Neural crest cell (in vitro differentiated cells): ENCODE data around the gene CLDN15. TPM values are rescaled to one million over a fixed set of nuclear protein-coding genes. Genes with fewer than 3 reads are reported as not detected.

Source experiments
- DNase-seq: peaks from one replicate; pipeline ENCODE4 v3.0.0; 2021; ENCODE audit warnings: low read depth, mixed read lengths, low spot score
- H3K27ac Mint-ChIP-seq: one replicate; pipeline ENCODE4 v1.8.0; 2021; ENCODE audit warnings: mild to moderate bottlenecking, mixed read lengths; ENCODE audit not compliant: unreplicated experiment
- H3K27me3 Mint-ChIP-seq: 2 replicates; pipeline ENCODE4 v1.8.0; 2021; ENCODE audit warnings: low read depth, mild to moderate bottlenecking, mixed read lengths
- H3K36me3 Mint-ChIP-seq: 2 replicates; pipeline ENCODE4 v1.8.0; 2021; ENCODE audit warnings: low read depth, mild to moderate bottlenecking, mixed read lengths
- H3K4me1 Mint-ChIP-seq: 2 replicates; pipeline ENCODE4 v1.8.0; 2021; ENCODE audit warnings: mixed read lengths
- H3K4me3 Mint-ChIP-seq: one replicate; pipeline ENCODE4 v1.8.0; 2021; ENCODE audit warnings: mild to moderate bottlenecking, mixed read lengths
- H3K9me3 Mint-ChIP-seq: 2 replicates; pipeline ENCODE4 v1.8.0; 2021; ENCODE audit warnings: mixed read lengths
- total RNA-seq: library from RNA; stranded (reverse); gene quantifications from 2 replicates; pipeline ENCODE4 v1.2.1, GENCODE V29; 2021
- TF ChIP-seq, protein P1 (sequence below): fragments of 200-600 bp; sonication (generic); conservative IDR thresholded peaks from 2 replicates; pipeline ENCODE4 v1.5.0; 2021; ENCODE audit warnings: antibody characterized with exemption, mild to moderate bottlenecking

CLDN15 gene
- total RNA-seq, 1 donor from 2014 or later, result 10.4 TPM

DNA sequence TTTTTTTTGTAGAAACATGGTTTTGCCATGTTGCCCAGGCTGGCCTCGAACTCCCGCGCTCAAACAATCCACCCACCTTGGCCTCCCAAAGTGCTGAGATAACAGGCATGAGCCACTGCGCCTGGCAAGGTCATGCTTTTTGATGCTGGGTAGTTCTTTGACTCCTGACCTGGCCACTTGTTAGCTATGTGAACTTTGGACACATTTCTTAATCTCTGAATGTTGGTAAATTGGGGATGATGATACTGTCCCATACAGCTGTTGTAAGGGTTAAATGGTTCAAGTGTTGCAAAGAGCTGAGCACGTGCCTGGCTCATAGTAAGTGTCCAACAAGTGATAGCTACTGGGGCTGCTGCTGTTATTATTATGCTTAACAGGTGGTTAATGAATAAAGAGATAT, 17.3 kb downstream of the CLDN15 start:
- no peak overlapping the region for H3K27ac Mint-ChIP-seq
- no peak overlapping the region for H3K4me3 Mint-ChIP-seq
- peaks cover 23% of the 10 kb centered on the region for H3K4me1 Mint-ChIP-seq
- no peak for DNase-seq
- no peaks in the 10 kb centered on the region for H3K36me3 Mint-ChIP-seq
- no peaks in the 10 kb centered on the region for H3K9me3 Mint-ChIP-seq
- TF ChIP-seq, protein P1, sequence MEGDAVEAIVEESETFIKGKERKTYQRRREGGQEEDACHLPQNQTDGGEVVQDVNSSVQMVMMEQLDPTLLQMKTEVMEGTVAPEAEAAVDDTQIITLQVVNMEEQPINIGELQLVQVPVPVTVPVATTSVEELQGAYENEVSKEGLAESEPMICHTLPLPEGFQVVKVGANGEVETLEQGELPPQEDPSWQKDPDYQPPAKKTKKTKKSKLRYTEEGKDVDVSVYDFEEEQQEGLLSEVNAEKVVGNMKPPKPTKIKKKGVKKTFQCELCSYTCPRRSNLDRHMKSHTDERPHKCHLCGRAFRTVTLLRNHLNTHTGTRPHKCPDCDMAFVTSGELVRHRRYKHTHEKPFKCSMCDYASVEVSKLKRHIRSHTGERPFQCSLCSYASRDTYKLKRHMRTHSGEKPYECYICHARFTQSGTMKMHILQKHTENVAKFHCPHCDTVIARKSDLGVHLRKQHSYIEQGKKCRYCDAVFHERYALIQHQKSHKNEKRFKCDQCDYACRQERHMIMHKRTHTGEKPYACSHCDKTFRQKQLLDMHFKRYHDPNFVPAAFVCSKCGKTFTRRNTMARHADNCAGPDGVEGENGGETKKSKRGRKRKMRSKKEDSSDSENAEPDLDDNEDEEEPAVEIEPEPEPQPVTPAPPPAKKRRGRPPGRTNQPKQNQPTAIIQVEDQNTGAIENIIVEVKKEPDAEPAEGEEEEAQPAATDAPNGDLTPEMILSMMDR, result no peak
- H3K27me3 Mint-ChIP-seq, result no peaks in the 10 kb centered on the region

DNA sequence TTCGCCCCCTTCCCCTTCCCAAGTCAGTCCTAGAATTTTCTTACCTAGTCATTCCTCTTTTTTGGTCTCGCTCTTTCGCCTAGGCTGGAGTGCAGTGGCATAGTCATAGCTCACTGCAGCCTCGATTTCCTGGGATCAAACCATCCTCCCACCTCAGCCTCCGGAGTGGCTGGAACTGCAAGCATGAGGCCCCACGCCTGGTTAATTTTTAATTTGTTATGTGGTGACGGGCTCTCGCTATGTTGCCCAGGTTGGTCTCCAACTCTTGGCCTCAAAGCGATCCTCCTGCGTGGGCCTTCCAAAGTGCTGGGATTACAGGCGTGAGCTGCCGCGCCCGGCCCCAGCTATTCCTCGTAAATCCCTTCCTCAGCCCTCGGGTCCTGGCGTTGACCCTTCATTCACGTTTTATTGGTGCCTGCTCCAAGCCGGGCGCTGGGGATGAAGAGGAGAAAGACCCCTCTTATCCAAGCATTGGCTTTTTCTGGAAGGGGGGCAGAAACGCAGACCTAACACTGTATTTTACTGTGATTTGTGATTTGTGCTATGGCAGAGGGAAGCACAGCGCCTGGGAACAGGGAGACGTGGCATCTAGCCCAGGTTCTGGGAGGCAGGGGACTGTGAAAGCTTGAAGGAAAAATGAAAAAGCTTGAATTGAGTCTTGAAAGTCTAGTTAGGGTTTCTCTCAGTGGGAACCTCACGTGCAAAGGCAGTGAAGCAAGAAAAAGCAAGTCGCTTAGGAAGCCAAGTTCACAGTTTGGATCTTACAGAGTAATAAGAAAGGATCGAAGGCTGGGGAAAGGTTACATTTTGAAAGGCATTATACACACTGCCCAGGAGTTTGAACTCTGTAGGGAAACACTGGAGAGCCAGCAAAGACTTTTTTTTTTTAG, 19.1 kb downstream of the CLDN15 start:
- Mint-ChIP-seq H3K4me3 (peak overlapping the region; percentile 98), H3K9me3 (no peaks in the 10 kb centered on the region), H3K27me3 (no peaks in the 10 kb centered on the region), H3K4me1 (peaks cover 23% of the 10 kb centered on the region), H3K36me3 (no peaks in the 10 kb centered on the region), H3K27ac (peak overlapping the region; percentile 91)
- TF ChIP-seq, protein P1, result no peak
- DNase-seq, result no peak

DNA sequence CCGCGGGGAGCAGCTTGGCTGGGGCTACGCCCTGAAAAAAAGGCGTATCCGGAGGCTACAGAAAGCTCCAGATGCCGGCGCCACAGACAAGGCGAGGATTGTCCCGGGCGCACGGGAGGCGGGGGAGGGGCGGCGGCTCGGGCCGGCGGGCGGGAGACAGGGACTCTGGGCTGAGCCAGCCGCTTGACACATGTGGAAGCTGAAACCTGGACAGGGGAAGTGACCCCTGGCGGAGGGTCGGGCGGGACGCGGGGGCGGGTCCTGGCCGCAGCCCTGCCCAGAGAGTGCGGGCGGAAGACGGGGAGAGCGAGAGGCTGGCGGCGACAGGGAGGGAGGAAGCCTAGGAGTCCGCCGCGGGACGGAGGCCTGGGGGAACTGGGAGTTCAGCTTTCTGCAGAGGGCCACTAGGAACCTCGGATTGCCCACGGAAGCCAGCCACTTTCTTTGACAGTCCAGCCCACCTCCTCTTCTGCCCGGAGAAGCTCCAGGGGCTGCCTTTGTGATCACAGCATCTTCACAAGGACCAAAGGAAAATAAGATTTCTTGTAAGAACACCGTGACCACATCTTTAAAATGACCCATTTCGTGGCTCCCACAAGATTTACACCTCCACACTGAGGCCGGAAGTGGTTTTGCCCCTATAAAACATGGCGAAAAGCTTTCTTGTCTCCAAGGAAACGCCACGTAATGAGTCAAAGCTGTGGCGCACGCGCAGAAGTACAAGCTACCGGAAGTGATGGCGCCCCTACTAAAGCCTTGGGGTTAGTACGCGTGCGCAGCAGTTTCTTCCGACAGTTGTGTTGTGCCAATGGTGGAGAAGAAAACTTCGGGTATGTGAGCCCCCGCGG, 20.0 kb downstream of the CLDN15 start, which contains the start of the genes PLOD3 and ZNHIT1:
Gene PLOD3, minus strand, starts transcription at position 194 of the 848 bp plus-strand sequence. CDS start 307 bp downstream, outside the sequence.
Gene ZNHIT1, plus strand, starts transcription at position 778 of the 848 bp plus-strand sequence. Its CDS starts 31 bp downstream, at position 809.
- Mint-ChIP-seq H3K4me1 (peaks cover 23% of the 10 kb centered on the region), H3K4me3 (peak within 1 kb of the TSS; percentile 98), H3K27me3 (no peaks in the 10 kb centered on the region), H3K36me3 (no peaks in the 10 kb centered on the region), H3K9me3 (no peaks in the 10 kb centered on the region), H3K27ac (peak within 1 kb of the TSS; percentile 91)
- TF ChIP-seq, protein P1, result peak; percentile 45
- peak; percentile 93 for DNase-seq

DNA sequence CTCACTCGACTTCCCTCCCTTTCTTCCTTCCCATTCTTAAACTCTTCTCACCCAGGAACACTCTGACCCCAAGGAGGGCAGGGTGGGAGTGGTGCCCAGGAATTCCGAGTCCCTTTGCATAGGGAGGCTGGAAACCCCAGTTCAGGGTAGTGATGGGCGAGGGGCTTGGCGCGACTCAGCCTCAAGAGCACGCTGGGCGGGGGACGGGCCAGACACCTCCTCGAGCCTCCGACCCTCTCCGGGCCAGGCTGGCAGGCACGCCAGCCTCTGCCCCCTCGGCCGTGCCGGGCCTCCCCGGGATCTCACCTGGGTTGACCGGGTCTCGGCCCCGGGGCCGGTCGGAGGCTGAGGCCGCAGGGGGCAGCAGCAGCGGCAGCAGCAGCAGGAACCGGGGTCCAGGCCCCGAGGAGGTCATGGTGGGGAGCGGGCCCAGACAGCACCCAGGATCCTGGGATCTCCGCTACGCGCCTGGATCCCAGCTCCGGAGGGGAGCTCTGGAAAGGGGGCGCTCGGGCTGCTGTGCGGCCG, 20.7 kb downstream of the CLDN15 start:
- TF ChIP-seq, protein P1, result no peak
- Mint-ChIP-seq H3K4me1 (peaks cover 23% of the 10 kb centered on the region), H3K9me3 (no peaks in the 10 kb centered on the region), H3K4me3 (peak overlapping the region; percentile 98), H3K36me3 (no peaks in the 10 kb centered on the region), H3K27me3 (no peaks in the 10 kb centered on the region), H3K27ac (peak overlapping the region; percentile 84)
- no peak for DNase-seq
